GM21526 (cell line): ENCODE data around the gene WSCD2.

Source experiments
- ATAC-seq: cut with Tn5 transposase; IDR thresholded peaks from one replicate; pipeline ENCODE4 v1.9.1; 2021; ENCODE audit warnings: moderate library complexity; ENCODE audit not compliant: unreplicated experiment, low FRiP score

The WSCD2 gene

GRCh38 chr12:108151533-108152169, 22.6 kb downstream of the WSCD2 start:
- no peak for ATAC-seq

DNA sequence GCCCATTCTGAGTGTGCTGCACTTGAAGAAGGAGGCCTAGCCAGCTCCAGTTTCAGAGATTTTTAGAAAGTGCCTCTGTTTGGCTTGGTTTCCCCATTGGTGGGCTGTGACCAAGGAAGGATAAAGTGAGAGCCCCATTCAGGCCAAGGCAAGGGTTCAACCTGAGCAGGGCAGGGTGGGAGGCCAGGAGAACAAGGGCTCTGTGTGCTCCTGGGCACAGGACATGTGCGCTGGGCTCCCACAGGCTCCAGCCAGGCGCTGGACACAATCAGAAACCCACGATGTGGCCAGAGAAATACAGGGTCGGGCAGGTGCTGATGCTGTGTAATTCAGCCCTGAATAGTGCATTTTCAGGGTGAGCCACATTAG, 23.1 kb downstream of the WSCD2 start:
- no peak for ATAC-seq

DNA sequence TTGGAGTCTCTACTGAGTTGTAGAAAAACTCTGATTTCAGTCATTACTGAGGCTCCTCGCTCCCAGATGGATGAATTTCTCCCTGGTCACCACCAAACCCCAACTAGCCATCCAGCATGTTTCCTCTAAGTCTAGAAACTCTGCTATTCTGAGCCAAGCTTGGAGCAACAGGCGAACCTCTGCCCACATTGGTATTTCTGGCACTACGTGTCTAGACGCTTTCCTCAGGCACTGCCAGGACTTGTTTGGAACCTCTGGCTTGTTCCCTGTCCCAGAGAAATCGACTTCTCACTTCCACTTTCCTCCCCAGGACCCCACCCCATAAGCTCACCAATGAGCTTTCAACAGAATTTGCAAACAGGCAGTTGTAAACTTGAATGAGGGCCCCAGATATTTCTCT, 27.6 kb downstream of the WSCD2 start:
- ATAC-seq: no peak

- ATAC-seq: no peak
These were observed 28.9 kb downstream of the WSCD2 start for GRCh38 chr12:108157870-108158459.

DNA sequence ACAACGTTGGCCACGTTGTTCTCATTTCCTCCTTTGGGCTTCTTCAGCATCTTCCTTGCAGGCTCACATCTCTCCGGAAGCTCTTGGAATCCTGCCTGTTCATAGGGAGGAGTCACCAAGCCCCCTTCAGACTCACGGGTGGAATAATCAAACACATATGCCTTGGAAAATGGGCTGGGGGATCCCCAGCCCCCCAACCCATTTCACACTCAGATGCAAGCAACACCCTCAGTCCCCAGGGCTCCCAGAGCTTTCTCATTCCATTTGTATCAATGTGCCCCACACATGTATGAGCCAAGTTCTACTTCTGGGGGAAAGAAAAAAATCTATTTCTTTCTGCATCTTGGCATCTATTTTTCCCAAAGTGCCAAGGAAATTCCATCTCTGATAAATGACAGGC, 33.1 kb downstream of the WSCD2 start:
- ATAC-seq: no peak

DNA sequence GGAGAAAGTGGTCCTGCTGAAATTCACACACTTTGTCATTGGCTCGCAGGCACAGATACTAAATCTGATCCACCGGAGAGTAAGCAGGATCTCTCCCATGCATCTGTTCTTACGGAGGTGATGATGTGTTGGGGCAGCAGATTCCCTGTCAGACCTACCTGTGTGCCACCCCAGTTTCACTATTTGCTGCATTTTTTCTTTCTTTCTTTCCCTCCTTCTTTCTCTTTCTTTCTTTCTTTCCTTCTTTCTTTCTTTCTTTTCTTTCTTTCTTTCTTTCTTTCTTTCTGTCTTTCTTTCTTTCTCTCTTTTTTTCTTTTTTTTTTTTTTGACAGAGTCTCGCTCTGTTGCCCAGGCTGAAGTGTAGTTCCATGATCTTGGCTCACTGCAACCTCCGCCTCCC, 37.4 kb downstream of the WSCD2 start:
- no peak for ATAC-seq

DNA sequence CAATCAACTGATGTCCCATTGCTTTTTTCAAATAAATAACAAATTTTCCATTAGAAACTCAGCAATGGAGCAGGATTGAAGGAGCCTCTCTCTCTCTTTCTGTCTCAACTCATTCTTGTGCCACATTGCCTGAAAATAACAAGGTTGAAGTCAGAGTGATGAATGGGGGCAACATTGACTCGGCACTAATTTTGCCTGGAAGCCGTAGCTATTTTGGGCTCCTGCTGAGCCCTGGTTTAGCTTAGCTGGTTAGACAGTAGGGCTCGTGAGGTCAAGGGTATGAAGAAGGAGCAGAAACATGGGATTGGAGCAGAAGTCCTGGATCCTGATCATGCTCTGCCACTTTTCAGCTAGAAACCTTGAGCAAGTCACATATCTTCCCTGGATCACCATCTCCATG, 38.9 kb downstream of the WSCD2 start:
- no peak for ATAC-seq

- no peak for ATAC-seq
These were observed 40.6 kb downstream of the WSCD2 start for GRCh38 chr12:108169708-108170107.

- no peak for ATAC-seq
These were observed 41.1 kb downstream of the WSCD2 start for GRCh38 chr12:108170164-108170563.

GRCh38 chr12:108172033-108172432, 42.9 kb downstream of the WSCD2 start:
- no peak for ATAC-seq

DNA sequence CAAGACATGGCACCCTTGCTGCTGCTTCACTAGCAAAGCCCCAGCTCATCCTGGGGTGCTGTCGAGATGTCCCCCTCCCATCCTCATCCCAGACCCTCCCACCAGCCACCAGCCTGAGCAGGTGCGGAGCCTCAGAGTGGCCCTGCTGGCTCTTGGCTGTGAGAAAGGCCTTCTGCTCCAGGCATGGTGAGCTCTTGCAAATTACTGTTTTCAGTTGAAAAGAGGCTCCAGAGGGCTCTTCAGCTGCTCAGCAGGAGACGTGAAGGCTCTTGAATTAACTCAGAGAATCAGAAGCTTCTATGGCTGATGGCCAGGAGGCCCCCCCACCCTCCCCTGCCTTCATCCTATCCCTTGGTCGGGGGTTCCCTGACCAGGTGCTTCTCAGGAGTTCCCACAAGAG, 44.1 kb downstream of the WSCD2 start:
- no peak for ATAC-seq

GRCh38 chr12:108173892-108174291, 44.8 kb downstream of the WSCD2 start:
- ATAC-seq: no peak

GRCh38 chr12:108174641-108175040, 45.6 kb downstream of the WSCD2 start:
- no peak for ATAC-seq

GRCh38 chr12:108175310-108175709, 46.2 kb downstream of the WSCD2 start:
- ATAC-seq: no peak

GRCh38 chr12:108176292-108176691, 47.2 kb downstream of the WSCD2 start:
- no peak for ATAC-seq

- ATAC-seq: no peak
These were observed 48.0 kb downstream of the WSCD2 start for GRCh38 chr12:108177131-108177530.

DNA sequence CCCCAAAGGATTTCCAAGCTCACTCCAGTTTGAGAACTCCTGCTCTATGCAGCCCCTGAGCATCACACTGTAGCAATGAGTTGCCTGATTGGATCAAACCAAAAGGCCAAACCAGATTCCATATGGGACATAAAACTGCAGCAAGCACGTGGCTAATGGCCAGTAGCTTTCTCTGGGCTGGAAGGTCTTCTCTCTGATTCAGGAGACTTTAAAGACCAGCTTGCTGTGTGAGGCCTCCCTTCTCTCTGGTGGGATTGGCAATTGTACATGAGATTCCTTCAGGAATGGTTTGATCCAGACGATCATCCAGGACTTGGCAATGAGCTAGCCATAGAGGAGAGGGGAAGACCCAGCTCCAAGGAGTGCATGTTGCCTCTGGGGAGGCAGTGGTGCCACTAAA, 50.2 kb downstream of the WSCD2 start:
- ATAC-seq: no peak

DNA sequence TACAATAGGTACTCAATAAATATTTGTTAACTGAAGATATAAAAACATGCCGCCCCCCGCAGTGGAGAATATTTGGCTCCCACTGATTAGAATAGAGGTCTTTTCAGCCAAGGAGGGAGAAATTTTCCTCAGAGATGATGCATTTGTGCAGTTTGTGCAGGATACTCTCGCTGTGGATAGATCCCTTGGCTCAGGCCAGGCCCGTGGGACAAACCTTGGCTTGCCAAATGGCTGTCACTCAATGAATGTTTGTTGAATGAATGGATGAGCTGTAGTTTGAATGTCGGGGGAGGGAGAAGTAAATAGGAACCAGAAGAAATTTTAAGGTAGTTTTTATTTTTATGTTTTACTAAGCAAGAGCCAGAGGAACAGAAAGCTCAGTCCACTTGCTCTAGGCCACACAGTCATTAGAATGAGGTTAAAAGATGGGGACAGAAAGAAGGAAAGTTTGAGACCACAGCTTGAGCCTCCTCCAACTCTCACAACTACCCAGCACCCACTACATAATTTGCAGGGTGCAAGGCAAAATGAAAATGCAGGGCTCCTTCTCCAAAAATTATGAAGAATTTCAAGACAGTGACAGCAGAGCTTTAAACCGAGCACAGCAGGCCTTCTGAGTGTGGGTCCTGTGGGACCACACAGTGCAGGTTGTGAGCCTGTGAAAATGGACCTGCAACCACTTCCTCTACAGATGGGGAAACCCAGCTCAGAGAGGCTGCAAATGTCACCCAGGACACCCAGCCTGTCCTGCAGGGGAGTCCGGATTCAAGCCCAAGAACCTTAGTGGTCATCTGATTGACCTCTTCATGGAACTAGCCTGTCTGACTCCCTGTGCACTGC, 51.4 kb downstream of the WSCD2 start:
- ATAC-seq: no peak

- no peak for ATAC-seq
These were observed 52.0 kb downstream of the WSCD2 start for GRCh38 chr12:108181095-108181454.

GRCh38 chr12:108182096-108182495, 53.0 kb downstream of the WSCD2 start:
- ATAC-seq: no peak

DNA sequence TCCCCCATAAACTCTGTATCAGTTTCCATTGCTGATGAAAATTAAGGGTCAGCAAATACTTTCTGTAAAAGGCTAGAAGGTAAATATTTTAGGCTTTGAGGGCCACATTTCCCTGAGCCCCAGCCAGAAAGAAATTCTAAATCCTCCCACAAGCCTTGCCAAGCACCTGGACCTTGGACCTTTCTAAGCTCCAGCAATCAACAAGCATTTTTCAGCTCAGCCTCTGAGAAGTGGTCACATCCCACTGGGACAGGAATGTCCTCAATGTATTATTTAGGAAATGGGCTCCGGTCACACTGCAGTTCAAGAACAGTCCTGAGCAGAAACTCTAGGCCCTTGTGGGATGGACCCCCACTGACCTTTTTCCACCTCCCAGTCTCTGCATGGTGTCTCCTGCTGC, 55.9 kb downstream of the WSCD2 start:
- no peak for ATAC-seq

DNA sequence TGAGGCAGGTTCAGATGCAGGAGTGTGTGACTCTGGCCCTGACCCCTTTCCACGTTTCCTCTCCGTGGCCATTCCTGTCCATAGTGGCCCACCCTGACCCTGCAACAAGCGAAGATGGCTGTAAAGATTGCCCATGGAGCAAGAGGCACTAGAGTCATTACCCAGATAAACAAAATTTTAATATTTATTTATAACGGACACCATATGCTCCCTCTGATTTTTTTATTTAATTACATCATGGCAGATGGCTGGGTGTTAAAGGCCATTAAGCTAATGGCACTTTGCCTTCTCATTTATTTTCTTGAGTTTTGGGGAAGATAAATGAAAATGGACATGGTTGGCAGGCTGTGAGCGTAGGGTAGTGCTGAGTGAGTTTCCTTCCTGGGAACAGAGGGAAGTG, 58.7 kb downstream of the WSCD2 start:
- ATAC-seq: no peak
